A673 (cell line): ENCODE results near the gene HNRNPH3.

Experiments used
- EZH2 ChIP-seq: fragments of 200-600 bp; sonication (generic); IDR thresholded peaks from 2 replicates; pipeline ENCODE4 v1.6.1; 2017; ENCODE audit warnings: borderline replicate concordance, low read depth, mild to moderate bottlenecking, mixed read lengths, antibody characterized with exemption, low read length; ENCODE audit not compliant: poor library complexity, severe bottlenecking
- TF ChIP-seq, protein P1 (sequence below): fragments of 300-800, 200-600 bp; sonication (generic); conservative IDR thresholded peaks from 2 replicates; pipeline ENCODE4 v1.5.1; 2017; ENCODE audit warnings: low read depth, mild to moderate bottlenecking, antibody characterized with exemption, low read length, moderate library complexity, mixed read lengths

GRCh38 chr10:68364101-68364886, 32.4 kb downstream of the HNRNPH3 start:
- TF ChIP-seq, protein P1, sequence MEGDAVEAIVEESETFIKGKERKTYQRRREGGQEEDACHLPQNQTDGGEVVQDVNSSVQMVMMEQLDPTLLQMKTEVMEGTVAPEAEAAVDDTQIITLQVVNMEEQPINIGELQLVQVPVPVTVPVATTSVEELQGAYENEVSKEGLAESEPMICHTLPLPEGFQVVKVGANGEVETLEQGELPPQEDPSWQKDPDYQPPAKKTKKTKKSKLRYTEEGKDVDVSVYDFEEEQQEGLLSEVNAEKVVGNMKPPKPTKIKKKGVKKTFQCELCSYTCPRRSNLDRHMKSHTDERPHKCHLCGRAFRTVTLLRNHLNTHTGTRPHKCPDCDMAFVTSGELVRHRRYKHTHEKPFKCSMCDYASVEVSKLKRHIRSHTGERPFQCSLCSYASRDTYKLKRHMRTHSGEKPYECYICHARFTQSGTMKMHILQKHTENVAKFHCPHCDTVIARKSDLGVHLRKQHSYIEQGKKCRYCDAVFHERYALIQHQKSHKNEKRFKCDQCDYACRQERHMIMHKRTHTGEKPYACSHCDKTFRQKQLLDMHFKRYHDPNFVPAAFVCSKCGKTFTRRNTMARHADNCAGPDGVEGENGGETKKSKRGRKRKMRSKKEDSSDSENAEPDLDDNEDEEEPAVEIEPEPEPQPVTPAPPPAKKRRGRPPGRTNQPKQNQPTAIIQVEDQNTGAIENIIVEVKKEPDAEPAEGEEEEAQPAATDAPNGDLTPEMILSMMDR = no peak
- no peak for TF ChIP-seq EZH2
